Germinal center (tissue), 1 donor: ENCODE measurements around the gene PRSS12.

Experiments used
- DNase-seq: peaks from one replicate; pipeline ENCODE4 v3.0.0; 2012; ENCODE audit warnings: mixed read lengths, low spot score

PRSS12 gene

GRCh38 chr4:118357601-118358000 lies 4.8 kb upstream of the PRSS12 start:
- DNase-seq, result no peak

DNA sequence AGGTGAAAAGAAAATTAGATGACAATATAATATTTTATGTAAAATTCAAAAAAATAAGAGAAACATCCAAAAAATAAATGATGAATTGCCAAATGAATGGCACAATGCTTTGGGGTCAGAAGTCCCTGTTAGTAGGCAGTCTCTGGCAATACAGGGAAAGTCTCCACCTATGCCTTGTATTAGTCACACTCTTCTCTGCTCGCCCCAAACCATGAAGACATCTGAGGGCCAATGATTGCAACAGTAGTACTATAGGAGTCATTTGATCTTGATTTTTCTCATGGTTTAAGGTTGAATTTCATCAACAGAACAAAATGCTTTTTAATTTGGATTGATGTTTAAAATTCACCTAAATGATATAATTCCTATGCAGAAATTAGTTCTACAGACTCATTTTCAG lies 3.9 kb upstream of the PRSS12 start:
- DNase-seq, result no peak

DNA sequence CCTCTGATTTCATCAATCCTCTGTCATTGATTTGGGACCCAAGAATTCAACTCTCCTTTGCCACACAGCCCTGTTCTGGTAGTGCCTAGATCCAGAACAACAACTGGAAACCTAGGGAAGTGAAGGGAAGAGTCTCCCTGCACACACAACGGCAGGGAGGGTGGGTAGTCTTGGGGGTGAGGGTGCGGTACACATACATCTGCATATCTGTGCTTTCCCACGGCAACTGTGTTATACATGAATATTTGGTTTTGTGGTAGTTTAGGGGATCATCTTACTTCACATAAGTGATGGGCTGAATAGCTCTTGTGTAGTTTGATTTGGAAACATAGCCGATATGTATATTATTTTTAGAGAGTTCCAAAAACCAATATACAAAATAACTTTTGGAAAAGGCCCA lies 3.3 kb upstream of the PRSS12 start:
- no peak for DNase-seq

DNA sequence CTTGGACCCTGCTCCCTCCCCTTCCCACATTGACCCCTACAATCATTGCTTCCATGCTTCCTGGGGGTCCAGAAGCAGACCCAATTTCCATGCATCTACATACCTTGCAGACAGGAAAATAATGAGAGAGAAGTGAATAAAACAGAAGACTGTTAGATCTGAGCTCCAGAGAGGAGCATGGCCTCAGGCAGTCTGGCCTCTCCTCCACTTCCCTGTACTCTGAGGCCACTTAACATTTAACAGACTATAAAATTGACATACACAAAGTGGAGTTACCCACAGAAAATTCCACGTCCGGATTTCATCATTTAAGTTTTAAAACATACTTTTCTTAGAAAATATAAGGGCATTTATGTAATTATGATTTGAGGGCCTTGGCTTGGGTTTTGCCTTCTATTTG lies 2.1 kb upstream of the PRSS12 start:
- no peak for DNase-seq

- no peak for DNase-seq
Measured at GRCh38 chr4:118353534-118354030, 779 bp upstream of the PRSS12 start.

DNA sequence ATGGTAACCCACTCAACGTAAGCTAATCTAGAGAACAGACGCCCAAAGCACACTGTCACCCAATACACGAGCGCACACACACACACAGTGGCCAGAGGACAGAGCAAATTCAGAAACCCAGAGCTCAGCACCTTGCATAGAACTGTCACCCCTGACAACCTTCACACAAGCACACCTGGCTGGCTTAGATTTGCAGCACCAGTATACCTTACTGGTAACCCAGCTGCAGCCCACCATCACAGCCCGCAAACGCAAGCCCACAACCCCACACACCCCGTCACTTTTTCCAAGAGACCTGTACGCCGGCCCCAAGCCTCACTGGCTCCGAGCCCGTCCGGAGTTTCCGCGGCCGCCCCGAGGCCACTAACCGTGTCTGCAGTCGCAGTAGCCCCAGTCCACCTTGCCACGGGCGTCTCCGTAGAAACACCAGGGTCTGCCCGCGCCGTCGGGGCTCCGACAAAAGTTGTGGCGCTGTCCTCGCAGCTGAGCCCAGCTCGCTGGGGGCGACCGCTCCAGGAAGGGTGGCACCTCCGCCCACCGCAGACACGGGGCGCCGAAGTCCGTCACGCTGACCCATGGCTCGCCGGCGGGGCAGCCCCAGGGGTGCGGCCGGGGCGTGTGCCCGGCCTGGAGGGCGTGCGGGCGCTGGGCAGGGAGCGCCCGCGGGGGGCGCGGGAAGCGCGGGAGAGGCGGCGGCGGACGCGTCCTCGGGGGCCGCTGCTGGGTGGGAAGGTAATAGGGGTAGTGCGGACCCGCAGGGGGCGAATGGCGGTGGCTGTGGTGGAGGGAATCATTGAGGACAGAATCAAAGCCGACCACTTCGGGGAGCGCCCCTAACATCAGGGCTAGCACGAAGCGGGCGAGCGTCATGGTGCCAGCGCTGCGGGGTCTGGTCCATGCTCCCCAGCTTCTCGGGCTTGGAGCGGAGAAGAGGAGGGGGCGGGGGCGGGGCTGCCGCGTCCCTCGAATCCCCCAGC lies 664 bp downstream of the PRSS12 start:
- peak; percentile 7 for DNase-seq

DNA sequence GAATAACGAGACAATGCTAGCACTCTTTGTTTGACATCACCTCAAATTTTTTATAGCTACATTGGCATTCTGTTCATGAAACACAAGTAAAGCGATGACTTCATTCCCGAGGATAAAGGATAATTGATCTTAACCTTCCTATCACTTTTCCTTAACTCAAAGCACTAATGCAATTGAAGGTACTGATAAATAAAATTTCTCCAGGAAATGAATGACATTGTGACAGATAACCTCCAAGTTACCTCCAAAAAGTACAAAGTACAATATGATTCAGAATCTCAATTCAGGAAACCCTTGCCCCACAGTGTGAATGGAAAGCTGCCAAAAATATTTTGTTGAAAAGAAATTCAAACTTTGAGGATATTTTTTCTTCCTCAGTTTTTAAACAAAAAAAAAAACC lies 1.8 kb downstream of the PRSS12 start:
- DNase-seq, result no peak

GRCh38 chr4:118348886-118349285 lies 3.9 kb downstream of the PRSS12 start:
- no peak for DNase-seq

DNA sequence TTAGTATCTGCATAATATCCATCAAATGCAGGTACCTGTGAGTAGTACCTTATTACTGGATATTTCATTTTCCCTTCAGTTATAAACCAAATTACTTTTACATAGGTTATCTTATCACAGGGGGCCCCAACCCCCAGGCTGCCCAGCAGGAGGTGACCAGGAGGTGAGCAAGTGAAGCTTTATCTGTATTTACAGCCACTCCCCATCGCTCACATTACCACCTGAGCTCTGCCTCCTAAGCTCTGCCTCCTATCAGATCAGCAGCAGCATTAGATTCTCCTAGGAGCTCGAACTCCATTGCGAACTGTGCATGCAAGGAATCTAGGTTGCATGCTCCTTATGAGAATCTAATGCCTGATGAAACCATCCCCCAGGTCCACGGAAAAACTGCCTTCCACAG lies 6.3 kb downstream of the PRSS12 start:
- DNase-seq, result no peak

- DNase-seq, result no peak
Measured at GRCh38 chr4:118345813-118346212, 7.0 kb downstream of the PRSS12 start.

DNA sequence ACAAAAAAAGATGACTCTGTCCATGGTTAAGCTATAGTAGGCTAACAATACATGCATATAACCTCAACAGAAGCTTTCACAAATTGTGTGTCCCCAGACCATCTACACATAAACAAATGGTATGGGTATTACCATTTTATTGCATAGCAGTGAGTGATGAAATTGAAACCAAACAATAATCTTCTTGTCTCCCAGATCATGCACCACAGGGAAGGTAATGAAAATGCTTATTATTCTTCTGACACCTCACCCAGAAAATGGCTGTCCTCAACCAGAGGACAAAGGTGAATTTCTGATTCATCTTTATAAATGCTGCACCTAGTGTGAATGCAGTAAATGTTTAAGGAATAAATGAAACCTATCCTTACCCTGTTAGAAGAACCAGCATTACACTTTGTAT lies 8.0 kb downstream of the PRSS12 start:
- DNase-seq, result no peak

GRCh38 chr4:118343501-118343900 lies 9.3 kb downstream of the PRSS12 start:
- DNase-seq, result no peak

GRCh38 chr4:118340109-118340508 lies 12.7 kb downstream of the PRSS12 start:
- DNase-seq, result no peak

- no peak for DNase-seq
Measured at GRCh38 chr4:118338981-118339765, 13.6 kb downstream of the PRSS12 start.

DNA sequence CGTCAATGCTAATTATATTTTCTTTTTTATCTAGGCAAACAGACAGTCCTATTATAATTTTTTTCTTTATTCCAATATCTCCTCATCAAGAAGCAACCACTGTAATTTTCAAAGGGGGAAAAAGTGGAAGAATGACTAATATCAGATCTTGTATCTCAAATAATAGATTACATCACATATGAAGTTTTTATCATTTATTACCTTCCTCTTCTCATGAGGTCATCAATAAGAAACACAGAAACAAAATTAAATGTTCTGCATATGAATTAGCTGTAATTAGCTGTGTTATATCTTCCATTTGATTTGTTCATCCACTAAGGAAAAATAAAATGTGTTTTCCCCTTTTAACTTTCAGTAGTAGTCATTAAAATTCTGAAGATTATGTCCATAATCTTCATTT lies 14.3 kb downstream of the PRSS12 start:
- no peak for DNase-seq

DNA sequence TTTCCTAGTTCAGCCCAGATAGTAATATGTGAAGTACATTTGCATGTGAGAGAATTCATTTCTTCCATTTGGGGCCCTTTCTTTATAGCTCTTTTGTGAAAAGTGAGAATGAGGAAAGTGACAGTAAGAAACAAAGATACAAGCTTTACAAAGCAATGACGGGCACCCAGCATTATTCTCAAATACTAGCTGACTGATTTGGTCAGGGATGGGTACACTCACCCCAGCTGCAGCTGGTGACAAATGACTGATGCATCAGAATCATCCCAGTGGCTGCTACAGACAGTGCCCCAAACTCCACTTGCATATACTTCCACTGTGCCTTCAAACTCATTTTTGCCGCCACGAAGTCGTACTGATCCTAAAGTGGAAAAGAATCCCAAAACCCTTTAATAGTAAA lies 14.8 kb downstream of the PRSS12 start:
- no peak for DNase-seq

DNA sequence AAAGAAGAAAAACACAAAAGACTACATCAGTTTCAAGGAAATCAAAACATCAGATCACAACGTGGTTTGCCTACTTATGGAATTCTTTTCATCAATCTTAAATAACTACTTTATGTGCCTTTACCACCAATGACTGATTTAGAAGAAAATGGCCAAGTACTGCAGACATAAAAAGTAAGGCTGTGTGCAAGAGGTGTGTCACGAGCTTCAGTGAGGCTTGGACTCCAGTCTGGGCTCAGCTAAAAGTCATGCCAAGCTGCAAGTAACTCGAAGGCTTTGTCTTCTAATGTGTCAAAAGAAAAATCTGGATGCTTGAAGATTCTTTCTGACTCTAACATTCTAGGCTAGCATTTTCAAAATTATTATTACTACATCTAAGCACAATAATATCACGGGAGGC lies 17.0 kb downstream of the PRSS12 start:
- DNase-seq, result no peak

- DNase-seq, result no peak
Measured at GRCh38 chr4:118335324-118335723, 17.5 kb downstream of the PRSS12 start.

- DNase-seq, result no peak
Measured at GRCh38 chr4:118331352-118331751, 21.5 kb downstream of the PRSS12 start.

DNA sequence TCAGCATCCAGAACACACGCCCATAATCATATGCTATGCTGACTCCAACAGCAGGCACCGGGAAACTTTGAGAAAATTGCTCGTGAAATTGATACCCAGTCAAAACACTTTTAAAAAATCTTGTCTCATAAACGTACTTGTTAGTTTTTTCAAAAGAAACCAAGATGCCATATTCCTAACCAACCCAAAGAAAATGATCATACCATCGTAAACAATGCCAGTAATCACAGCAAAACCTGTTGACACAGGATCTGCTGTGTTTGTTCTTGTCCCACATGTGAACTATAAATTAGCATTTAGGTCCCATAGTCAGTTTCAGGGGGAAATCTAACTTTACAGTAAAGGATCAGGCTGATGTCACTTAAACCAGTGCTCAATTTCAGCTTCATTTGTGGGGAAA lies 23.0 kb downstream of the PRSS12 start:
- no peak for DNase-seq

GRCh38 chr4:118327554-118328241 lies 25.1 kb downstream of the PRSS12 start:
- no peak for DNase-seq

DNA sequence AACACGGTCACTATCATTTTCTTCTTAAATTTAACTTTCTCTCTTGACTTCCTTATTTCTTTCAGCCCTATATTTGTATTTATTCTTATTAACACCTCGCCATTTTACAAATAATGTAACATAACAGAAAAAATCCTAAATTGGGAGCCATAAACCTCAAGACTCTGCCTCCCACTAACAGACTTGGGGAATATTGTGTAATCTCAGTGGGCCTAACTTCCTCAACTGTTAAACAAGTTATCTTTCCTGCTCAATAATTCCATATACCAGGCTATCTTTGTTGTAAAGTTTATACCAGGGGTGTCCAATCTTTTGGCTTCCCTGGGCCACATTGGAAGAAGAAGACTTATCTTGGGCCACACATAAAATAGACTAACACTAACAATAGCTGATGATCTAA lies 26.2 kb downstream of the PRSS12 start:
- DNase-seq, result no peak
